Keratinocyte (primary cell): Measurements from ENCODE around the gene ERGIC1. TPM values are rescaled to one million over a fixed set of nuclear protein-coding genes. Genes with fewer than 3 reads are reported as not detected.

ENCODE experiments used
- DNase-seq: peaks from one replicate; pipeline ENCODE4 v3.0.0-alpha.2; 2011; ENCODE audit warnings: low read depth, missing footprints, low spot score
- FAIRE-seq: peaks from 2 replicates; lab custom pipeline; 2011; peaks lifted over from hg19 to GRCh38; lab: Jason Lieb, UNC
- H2AFZ ChIP-seq: 2 replicates; pipeline ENCODE4 v1.6.0; 2012; ENCODE audit warnings: low read length, control low read depth, inconsistent platforms; ENCODE audit not compliant: control insufficient read depth
- H3K27ac ChIP-seq: 2 replicates; pipeline ENCODE4 v1.5.1; 2011; ENCODE audit warnings: low read length; ENCODE audit not compliant: control insufficient read depth, insufficient read depth
- H3K27me3 ChIP-seq: 3 replicates; pipeline ENCODE4 v1.6.0; 2011; ENCODE audit warnings: low read length; ENCODE audit not compliant: control insufficient read depth, insufficient read depth; ENCODE audit errors: extremely low read depth
- H3K36me3 ChIP-seq, 2 experiments: 2 replicates in 1 of 2; 3 replicates in 1 of 2; pipeline ENCODE4 v1.5.1; 2011; ENCODE audit warnings: low read length in 2 of 2, mild to moderate bottlenecking in 1 of 2; ENCODE audit not compliant: control insufficient read depth in 2 of 2, insufficient read depth in 2 of 2; ENCODE audit errors: extremely low read depth in 1 of 2
- H3K4me1 ChIP-seq: 3 replicates; pipeline ENCODE4 v1.5.1; 2011; ENCODE audit warnings: low read length; ENCODE audit not compliant: control insufficient read depth, insufficient read depth; ENCODE audit errors: extremely low read depth
- H3K4me2 ChIP-seq: 3 replicates; pipeline ENCODE4 v1.6.0; 2011; ENCODE audit warnings: low read depth, low read length; ENCODE audit not compliant: control insufficient read depth, insufficient read depth; ENCODE audit errors: extremely low read depth
- H3K4me3 ChIP-seq, 3 experiments: fragments of 200-600 bp in 1 of 3; sonication (generic) in 1 of 3; 2 replicates in 2 of 3; 3 replicates in 1 of 3; pipeline ENCODE4 v1.5.1; 2011 to 2016; ENCODE audit warnings: low read length in 3 of 3, mild to moderate bottlenecking in 3 of 3, control low read depth in 2 of 3, inconsistent platforms in 1 of 3, low read depth in 1 of 3, mixed read lengths in 1 of 3, mixed run types in 1 of 3, moderate library complexity in 1 of 3; ENCODE audit not compliant: control insufficient read depth in 2 of 3, insufficient read depth in 2 of 3; ENCODE audit errors: extremely low read depth in 1 of 3
- H3K79me2 ChIP-seq: 2 replicates; pipeline ENCODE4 v1.6.0; 2012; ENCODE audit warnings: low read length; ENCODE audit not compliant: control insufficient read depth, insufficient read depth
- H3K9ac ChIP-seq: 3 replicates; pipeline ENCODE4 v1.6.0; 2011; ENCODE audit warnings: low read length; ENCODE audit not compliant: control insufficient read depth, insufficient read depth; ENCODE audit errors: extremely low read depth
- H3K9me1 ChIP-seq: 3 replicates; pipeline ENCODE4 v1.6.0; 2011; ENCODE audit warnings: low read length; ENCODE audit not compliant: control insufficient read depth, insufficient read depth; ENCODE audit errors: extremely low read depth
- H3K9me3 ChIP-seq: 2 replicates; pipeline ENCODE4 v1.5.1; 2012; ENCODE audit warnings: low read depth, low read length; ENCODE audit not compliant: control insufficient read depth
- H4K20me1 ChIP-seq: 3 replicates; pipeline ENCODE4 v1.6.0; 2011; ENCODE audit warnings: low read length; ENCODE audit not compliant: control insufficient read depth, insufficient read depth; ENCODE audit errors: extremely low read depth
- CTCF ChIP-seq, 3 experiments: IDR thresholded peaks in 1 of 3; conservative IDR thresholded peaks in 1 of 3; optimal IDR thresholded peaks in 1 of 3; 2 replicates in 2 of 3; 3 replicates in 1 of 3; pipeline versions ENCODE3 to v1.5.1; 2011; ENCODE audit warnings: low read length in 3 of 3, mild to moderate bottlenecking in 3 of 3, moderate library complexity in 2 of 3, control low read depth in 1 of 3, inconsistent platforms in 1 of 3; ENCODE audit not compliant: insufficient read depth in 2 of 3; ENCODE audit errors: extremely low read depth in 1 of 3
- EZH2 ChIP-seq: IDR thresholded peaks from one replicate; pipeline ENCODE4 v1.6.1; 2012; ENCODE audit warnings: inconsistent platforms, mild to moderate bottlenecking, low read length, moderate library complexity
- dilution Hi-C: fragments of 300-500 bp; cut with MboI; formaldehyde crosslinking; loops from one replicate; pipeline ENCODE4 v1.7.0; 2020; ENCODE audit warnings: low sequenced_read_pairs; ENCODE audit not compliant: extremely low pct_ligation_motif_present
- polyA plus RNA-seq, 5 experiments: library from polyadenylated mRNA; depleted of rRNA in 3 of 5; stranded (reverse) in 3 of 5; stranded (forward) in 1 of 5; unstranded in 1 of 5; fragments of >200 nt; gene quantifications; 1 replicate in 1 of 5; 2 replicates in 3 of 5; 3 replicates in 1 of 5; pipeline versions ENCODE4 v1.2.1 to v1.2.3, GENCODE V29; 2011 to 2012; ENCODE audit warnings: missing spikeins in 2 of 5, low read depth in 1 of 5, low replicate concordance in 1 of 5

The ERGIC1 gene
- polyA plus RNA-seq, 1 donor (not counting 4 experiments of a cell fraction or from before 2014, with no cell fraction given): 93.4 TPM

DNA sequence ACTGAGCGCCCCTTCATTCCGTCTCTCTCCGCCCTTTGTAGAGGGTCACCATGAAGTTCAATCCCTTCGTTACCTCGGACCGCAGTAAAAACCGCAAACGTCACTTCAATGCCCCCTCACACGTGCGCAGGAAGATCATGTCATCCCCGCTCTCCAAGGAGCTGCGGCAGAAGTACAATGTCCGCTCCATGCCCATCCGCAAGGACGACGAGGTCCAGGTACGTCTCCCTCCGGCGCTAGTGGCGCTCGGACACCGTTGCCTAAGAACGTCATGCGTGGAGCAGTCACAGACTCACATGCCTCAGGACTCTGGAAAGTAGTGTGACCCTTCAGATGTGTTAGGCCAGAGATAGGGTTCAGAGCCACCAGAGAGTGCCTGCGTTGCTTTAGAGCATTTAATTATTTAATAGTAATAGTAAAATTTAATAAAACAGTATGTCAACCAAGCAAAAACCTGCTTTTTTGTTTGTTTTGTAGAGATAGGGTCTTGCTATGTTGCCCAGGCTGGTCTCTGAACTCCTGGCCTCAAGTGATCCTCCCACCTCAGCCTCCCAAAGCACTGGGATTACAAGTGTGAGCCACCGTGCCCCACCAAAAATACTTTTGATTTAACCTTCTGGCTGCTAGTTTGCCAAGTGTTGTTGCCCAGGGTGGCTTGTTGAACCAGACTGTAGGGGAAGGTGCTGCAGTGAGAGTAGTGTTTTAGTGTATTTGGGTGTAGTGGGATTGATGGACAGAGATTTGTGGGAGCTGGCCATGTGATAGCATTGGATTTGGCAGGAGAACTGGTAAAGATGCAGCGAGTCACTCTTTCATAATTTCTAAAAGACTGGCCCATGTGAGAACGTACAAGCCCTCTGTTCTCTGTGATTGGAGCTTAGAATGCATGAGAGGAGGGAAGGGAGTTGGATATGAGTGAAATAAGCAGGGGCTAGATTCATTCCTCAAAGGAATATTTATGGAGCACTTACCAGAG lies 126.1 kb downstream of the ERGIC1 start:
- H3K9me1 ChIP-seq: no peaks in the 10 kb centered on the region
- H3K9me3 ChIP-seq: no peaks in the 10 kb centered on the region
- no peak for TF ChIP-seq CTCF (optimal IDR thresholded peaks at IDR 0.05 in 1 of 3, IDR thresholded peaks at IDR 0.05 in 1 of 3, conservative IDR thresholded peaks at IDR 0.05 in 1 of 3; ENCODE audit: extremely low read depth in 1 of 3, insufficient read depth in 2 of 3, low read length in 3 of 3)
- no peak for TF ChIP-seq EZH2
- H3K27me3 ChIP-seq: no peaks in the 10 kb centered on the region
- H3K9ac ChIP-seq: peak overlapping the region; percentile 100
- peak overlapping the region; percentile 97 for H2AFZ ChIP-seq
- FAIRE-seq (no peak), DNase-seq (no peak)
- no peaks in the 10 kb centered on the region for H4K20me1 ChIP-seq
- dilution Hi-C loops: no loop called here
- peaks cover 21% of the 10 kb centered on the region for H3K4me1 ChIP-seq
- H3K79me2 ChIP-seq: peaks cover 19% of the 10 kb centered on the region
- H3K27ac ChIP-seq: peak overlapping the region; percentile 99
- peaks cover 0 to 6% of the 10 kb centered on the region in 2 experiments for H3K36me3 ChIP-seq
- peak overlapping the region; percentile 96 to 100 (median 97) for H3K4me3 ChIP-seq
- H3K4me2 ChIP-seq: peak overlapping the region; percentile 96

DNA sequence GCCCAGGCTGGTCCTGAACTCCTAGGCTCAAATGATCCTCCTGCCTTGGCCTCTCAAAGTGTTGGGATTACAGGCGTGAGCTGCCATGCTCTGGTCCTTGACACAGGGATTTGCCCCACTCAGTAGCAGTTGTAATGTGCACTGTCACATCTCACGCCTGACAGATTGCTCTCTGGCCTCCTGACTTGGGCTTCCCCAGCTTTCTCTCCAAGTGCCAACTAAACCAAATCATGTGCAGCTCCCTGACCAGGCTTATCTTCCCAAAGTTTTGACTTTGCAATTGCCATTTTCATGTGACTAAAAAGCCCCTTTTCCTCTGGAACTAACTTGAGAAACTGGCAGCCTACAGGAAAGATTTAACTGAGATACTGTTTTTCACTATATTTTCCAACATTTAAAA lies 135.9 kb downstream of the ERGIC1 start:
- no peak overlapping the region for H3K4me2 ChIP-seq

More for the DNA sequence above, 135.9 kb downstream of the ERGIC1 start:
- FAIRE-seq (no peak), DNase-seq (no peak)
- Histone ChIP-seq H3K9me1 (no peaks in the 10 kb centered on the region), H3K36me3 (peaks cover 8 to 13% of the 10 kb centered on the region in 2 experiments), H4K20me1 (no peaks in the 10 kb centered on the region), H2AFZ (no peak overlapping the region), H3K27ac (no peak overlapping the region), H3K4me1 (no peaks in the 10 kb centered on the region), H3K79me2 (no peaks in the 10 kb centered on the region), H3K27me3 (no peaks in the 10 kb centered on the region), H3K9ac (no peak overlapping the region), H3K4me3 (no peak overlapping the region), H3K9me3 (no peaks in the 10 kb centered on the region)
- no peak for TF ChIP-seq EZH2
- TF ChIP-seq CTCF (optimal IDR thresholded peaks at IDR 0.05 in 1 of 3, IDR thresholded peaks at IDR 0.05 in 1 of 3, conservative IDR thresholded peaks at IDR 0.05 in 1 of 3; ENCODE audit: extremely low read depth in 1 of 3, insufficient read depth in 2 of 3, low read length in 3 of 3): no peak
- dilution Hi-C loops: no loop called here
